Measurements from ENCODE around the gene MRGPRF. TPM values are rescaled to one million over a fixed set of nuclear protein-coding genes. Genes with fewer than 3 reads are reported as not detected.
A peak's percentile ranks its signal among the peaks of the same experiment; 100 is the strongest.

MRGPRF gene
- total and polyA plus RNA-seq, 2 donors (not counting 1 experiment from before 2014, with no cell fraction given): not detected

- H2AFZ ChIP-seq (ENCODE audit: insufficient read depth, low read depth, low read length, poor library complexity, severe bottlenecking): no peak overlapping the region
- H3K36me3 ChIP-seq (replicated peaks in 1 of 2; ENCODE audit: control extremely low read depth in 1 of 2, control insufficient read depth in 1 of 2, extremely low read depth in 1 of 2, insufficient read depth in 2 of 2, low read length in 1 of 2): no peaks in the 10 kb centered on the region
- H3K9me3 ChIP-seq (ENCODE audit: control extremely low read depth in 1 of 3, control insufficient read depth in 2 of 3, insufficient read depth in 1 of 3, low read length in 2 of 3): no peaks in the 10 kb centered on the region
- DNase-seq (no peak), ATAC-seq (ENCODE audit: low read depth) (peak; percentile 67)
- H3K9ac ChIP-seq (ENCODE audit: low read length): no peak overlapping the region
- H3K4me3 Mint-ChIP-seq: no peak overlapping the region
- H3K4me1 ChIP-seq (ENCODE audit: control insufficient read depth in 2 of 2, insufficient read depth in 2 of 2, low read length in 2 of 2): peaks cover 0 to 3% of the 10 kb centered on the region in 2 donors
- H3K4me1 Mint-ChIP-seq: peaks cover 2% of the 10 kb centered on the region
- TF ChIP-seq EZH2 (IDR thresholded peaks at IDR 0.05; ENCODE audit: borderline replicate concordance, insufficient read depth, low read depth, low read length, poor library complexity, severe bottlenecking) (no peak), CTCF (IDR thresholded peaks at IDR 0.05) (no peak)
- peaks cover 35% of the 10 kb centered on the region for H3K27me3 Mint-ChIP-seq
- H3K79me2 ChIP-seq (ENCODE audit: control insufficient read depth, insufficient read depth, low read length): no peaks in the 10 kb centered on the region
- no peak overlapping the region for H3K27ac ChIP-seq (ENCODE audit: low read length in 2 of 2)
- no peaks in the 10 kb centered on the region for H3K9me3 Mint-ChIP-seq (ENCODE audit: insufficient read depth)
- intact Hi-C loops (cut with micrococcal nuclease): loop anchor here (2.0 kb wide), 1 partner anchor 78 kb away; no protein-coding TSS in a partner anchor
- ChIA-PET POLR2A (no interaction called here), CTCF (no interaction called here)
- H3K27ac Mint-ChIP-seq: no peak overlapping the region
- H3K27me3 ChIP-seq (replicated peaks in 1 of 4; ENCODE audit: control extremely low read depth in 1 of 4, control insufficient read depth in 3 of 4, insufficient read depth in 4 of 4, low read length in 3 of 4): peaks cover 0 to 49% (median 13%) of the 10 kb centered on the region in 4 experiments
- H3K4me3 ChIP-seq (ENCODE audit: control extremely low read depth in 1 of 5, extremely low read depth in 1 of 5, insufficient read depth in 1 of 5, low read depth in 2 of 5, low read length in 4 of 5): no peak overlapping the region
- WGBS (ENCODE audit: insufficient coverage): 15% methylated on average over 43 of the region's 43 CpGs
- H4K20me1 ChIP-seq (ENCODE audit: control insufficient read depth, insufficient read depth, low read length, poor library complexity, severe bottlenecking): no peaks in the 10 kb centered on the region
- peak overlapping the region; percentile 28 for H3K4me2 ChIP-seq (replicated peaks; ENCODE audit: low read depth, low read length, poor library complexity, severe bottlenecking)
These were observed 2.0 kb downstream of the MRGPRF start for GRCh38 chr11:69010964-69011623.

- peaks cover 2% of the 10 kb centered on the region for H3K4me1 Mint-ChIP-seq
- Histone ChIP-seq H3K27ac (ENCODE audit: low read length in 2 of 2) (no peak overlapping the region), H3K4me2 (replicated peaks; ENCODE audit: low read depth, low read length, poor library complexity, severe bottlenecking) (no peak overlapping the region), H4K20me1 (ENCODE audit: control insufficient read depth, insufficient read depth, low read length, poor library complexity, severe bottlenecking) (no peaks in the 10 kb centered on the region), H3K4me3 (ENCODE audit: control extremely low read depth in 1 of 5, extremely low read depth in 1 of 5, insufficient read depth in 1 of 5, low read depth in 2 of 5, low read length in 4 of 5) (no peak overlapping the region), H3K9me3 (ENCODE audit: control extremely low read depth in 1 of 3, control insufficient read depth in 2 of 3, insufficient read depth in 1 of 3, low read length in 2 of 3) (no peaks in the 10 kb centered on the region), H3K27me3 (replicated peaks in 1 of 4; ENCODE audit: control extremely low read depth in 1 of 4, control insufficient read depth in 3 of 4, insufficient read depth in 4 of 4, low read length in 3 of 4) (peaks cover 0 to 49% (median 13%) of the 10 kb centered on the region in 4 experiments), H3K4me1 (ENCODE audit: control insufficient read depth in 2 of 2, insufficient read depth in 2 of 2, low read length in 2 of 2) (peaks cover 0 to 3% of the 10 kb centered on the region in 2 donors), H3K36me3 (replicated peaks in 1 of 2; ENCODE audit: control extremely low read depth in 1 of 2, control insufficient read depth in 1 of 2, extremely low read depth in 1 of 2, insufficient read depth in 2 of 2, low read length in 1 of 2) (no peaks in the 10 kb centered on the region), H2AFZ (ENCODE audit: insufficient read depth, low read depth, low read length, poor library complexity, severe bottlenecking) (no peak overlapping the region), H3K79me2 (ENCODE audit: control insufficient read depth, insufficient read depth, low read length) (no peaks in the 10 kb centered on the region), H3K9ac (ENCODE audit: low read length) (no peak overlapping the region)
- peaks cover 37% of the 10 kb centered on the region for H3K27me3 Mint-ChIP-seq
- ChIA-PET CTCF (no interaction called here), POLR2A (no interaction called here)
- TF ChIP-seq EZH2 (IDR thresholded peaks at IDR 0.05; ENCODE audit: borderline replicate concordance, insufficient read depth, low read depth, low read length, poor library complexity, severe bottlenecking) (no peak), CTCF (IDR thresholded peaks at IDR 0.05) (no peak)
- no peak overlapping the region for H3K27ac Mint-ChIP-seq
- ATAC-seq (ENCODE audit: low read depth) (no peak), DNase-seq (no peak)
- WGBS (ENCODE audit: insufficient coverage): 53% methylated on average over 4 of the region's 9 CpGs
- H3K9me3 Mint-ChIP-seq (ENCODE audit: insufficient read depth): no peaks in the 10 kb centered on the region
- intact Hi-C loops (cut with micrococcal nuclease): loop anchor here (2.0 kb wide), 1 partner anchor 78 kb away; no protein-coding TSS in a partner anchor
- H3K4me3 Mint-ChIP-seq: no peak overlapping the region
These were observed 2.6 kb downstream of the MRGPRF start for GRCh38 chr11:69010361-69010891.

All from B cell (primary cell).